Measurements from ENCODE around the gene VPS41. TPM values are rescaled to one million over a fixed set of nuclear protein-coding genes. Genes with fewer than 3 reads are reported as not detected.

The VPS41 gene
- total RNA-seq, 6 experiments from 2014 or later, result 21.6 to 43.5 (median 26.8) TPM

DNA sequence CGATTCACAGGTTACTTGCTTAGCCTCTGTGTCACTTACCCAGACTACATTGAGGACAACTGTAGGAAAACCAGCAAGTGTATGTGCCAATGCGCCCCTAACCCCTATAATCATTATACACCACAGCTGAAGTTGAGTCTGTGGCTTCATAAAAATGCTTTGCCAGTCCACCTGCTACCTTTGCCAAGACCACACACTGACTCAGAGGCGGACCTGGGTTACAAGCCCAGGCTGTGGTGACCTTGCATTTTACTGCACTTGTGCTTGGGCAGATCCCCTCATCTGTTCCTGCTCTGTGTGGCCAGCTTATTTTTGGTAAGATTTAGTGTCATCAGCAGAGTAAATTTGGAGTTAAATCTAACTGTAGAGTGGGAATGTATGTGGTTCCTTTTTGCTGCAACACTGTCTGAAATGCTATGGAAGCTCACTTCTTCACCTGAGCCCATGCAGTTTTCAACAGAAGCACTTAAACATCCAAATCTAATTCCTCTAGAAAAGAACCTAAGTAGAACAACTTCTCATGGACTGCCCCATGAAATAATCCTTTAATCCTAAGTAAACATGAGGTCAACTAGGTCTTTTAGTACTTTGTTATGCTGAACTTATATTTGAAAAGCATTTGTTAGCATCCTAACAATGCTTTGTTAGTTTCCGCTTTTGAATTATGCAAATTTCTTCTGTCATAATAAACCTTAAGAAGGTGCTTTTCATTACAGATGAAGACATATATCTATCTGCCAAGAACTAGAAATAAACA lies 181.6 kb downstream of the VPS41 start:
- DNase-seq, result no peak
- 89% methylated on average over 2 of the region's 4 CpGs for WGBS (ENCODE audit: insufficient coverage, low coverage, low lambda C conversion rate, missing lambda C conversion rate)
- H3K27ac ChIP-seq, result no peak overlapping the region
- no peaks in the 10 kb centered on the region for H3K27me3 ChIP-seq
- H3K4me1 ChIP-seq, result no peaks in the 10 kb centered on the region
- ATAC-seq, result no peak
- H3K36me3 ChIP-seq, result peaks cover 0 to 4% (median 4%) of the 10 kb centered on the region in 4 donors
- no peaks in the 10 kb centered on the region for H3K9me3 ChIP-seq
- intact Hi-C loops (cut with DNase I), result no loop called here
- TF ChIP-seq, protein P1, sequence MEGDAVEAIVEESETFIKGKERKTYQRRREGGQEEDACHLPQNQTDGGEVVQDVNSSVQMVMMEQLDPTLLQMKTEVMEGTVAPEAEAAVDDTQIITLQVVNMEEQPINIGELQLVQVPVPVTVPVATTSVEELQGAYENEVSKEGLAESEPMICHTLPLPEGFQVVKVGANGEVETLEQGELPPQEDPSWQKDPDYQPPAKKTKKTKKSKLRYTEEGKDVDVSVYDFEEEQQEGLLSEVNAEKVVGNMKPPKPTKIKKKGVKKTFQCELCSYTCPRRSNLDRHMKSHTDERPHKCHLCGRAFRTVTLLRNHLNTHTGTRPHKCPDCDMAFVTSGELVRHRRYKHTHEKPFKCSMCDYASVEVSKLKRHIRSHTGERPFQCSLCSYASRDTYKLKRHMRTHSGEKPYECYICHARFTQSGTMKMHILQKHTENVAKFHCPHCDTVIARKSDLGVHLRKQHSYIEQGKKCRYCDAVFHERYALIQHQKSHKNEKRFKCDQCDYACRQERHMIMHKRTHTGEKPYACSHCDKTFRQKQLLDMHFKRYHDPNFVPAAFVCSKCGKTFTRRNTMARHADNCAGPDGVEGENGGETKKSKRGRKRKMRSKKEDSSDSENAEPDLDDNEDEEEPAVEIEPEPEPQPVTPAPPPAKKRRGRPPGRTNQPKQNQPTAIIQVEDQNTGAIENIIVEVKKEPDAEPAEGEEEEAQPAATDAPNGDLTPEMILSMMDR (IDR thresholded peaks at IDR 0.05), result no peak
- no peak for TF ChIP-seq POLR2A (IDR thresholded peaks at IDR 0.05)
- H3K4me3 ChIP-seq, result no peak overlapping the region

DNA sequence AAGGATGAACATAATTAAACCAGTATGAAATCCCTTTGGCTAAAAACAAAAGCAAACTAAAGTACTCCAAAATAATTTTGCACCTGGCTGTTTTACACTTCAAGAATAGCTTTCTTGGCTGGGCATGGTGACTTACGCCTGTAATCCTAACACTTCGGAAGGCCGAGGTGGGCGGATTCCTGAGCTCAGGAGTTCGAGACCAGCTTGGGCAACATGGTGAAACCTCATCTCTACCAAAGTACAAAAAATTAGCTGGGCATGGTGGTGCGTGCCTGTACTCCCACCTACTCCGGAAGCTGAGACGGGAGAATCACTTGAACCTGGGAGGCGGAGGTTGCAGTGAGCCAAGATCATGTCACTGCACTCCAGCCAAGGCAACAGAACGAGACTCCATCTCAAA lies 185.7 kb downstream of the VPS41 start:
- Histone ChIP-seq H3K4me3 (no peak overlapping the region), H3K36me3 (peaks cover 0 to 4% (median 4%) of the 10 kb centered on the region in 4 donors), H3K4me1 (no peaks in the 10 kb centered on the region), H3K27ac (no peak overlapping the region), H3K9me3 (no peaks in the 10 kb centered on the region), H3K27me3 (no peaks in the 10 kb centered on the region)
- intact Hi-C loops (cut with DNase I), result no loop called here
- no peak for TF ChIP-seq POLR2A (IDR thresholded peaks at IDR 0.05)
- TF ChIP-seq, protein P1 (IDR thresholded peaks at IDR 0.05), result no peak
- DNase-seq (no peak), ATAC-seq (no peak)
- 100% methylated on average over 7 of the region's 10 CpGs for WGBS (ENCODE audit: insufficient coverage, low coverage, low lambda C conversion rate, missing lambda C conversion rate)

DNA sequence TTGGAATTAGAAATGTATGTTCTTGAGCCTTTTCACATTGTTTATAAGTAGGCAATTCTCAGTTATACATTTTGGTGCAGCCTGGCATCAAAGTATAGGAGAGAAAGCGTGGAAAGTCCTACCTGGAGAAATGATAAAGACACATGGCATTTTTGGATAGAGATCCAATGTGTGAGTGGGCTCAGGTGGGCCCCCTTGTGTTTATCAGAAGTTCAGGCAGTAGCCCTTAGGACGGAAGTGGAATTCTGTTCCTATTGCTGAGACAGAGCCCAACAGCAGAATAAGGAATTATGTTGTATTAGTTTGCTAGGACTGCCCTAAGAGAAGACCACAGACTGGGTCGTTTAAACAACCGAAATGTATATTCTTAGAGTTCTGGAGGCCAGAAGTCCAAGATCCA lies 192.6 kb downstream of the VPS41 start:
- H3K9me3 ChIP-seq, result no peaks in the 10 kb centered on the region
- H3K4me3 ChIP-seq, result no peak overlapping the region
- ATAC-seq (no peak), DNase-seq (no peak)
- H3K36me3 ChIP-seq, result no peaks in the 10 kb centered on the region
- TF ChIP-seq, protein P1 (IDR thresholded peaks at IDR 0.05), result no peak
- TF ChIP-seq POLR2A (IDR thresholded peaks at IDR 0.05), result no peak
- no peaks in the 10 kb centered on the region for H3K27me3 ChIP-seq
- intact Hi-C loops (cut with DNase I), result no loop called here
- no peak overlapping the region for H3K27ac ChIP-seq
- H3K4me1 ChIP-seq, result no peaks in the 10 kb centered on the region
- WGBS (ENCODE audit: insufficient coverage, low coverage, low lambda C conversion rate, missing lambda C conversion rate), result 86% methylated on average over 4 of the region's 4 CpGs

DNA sequence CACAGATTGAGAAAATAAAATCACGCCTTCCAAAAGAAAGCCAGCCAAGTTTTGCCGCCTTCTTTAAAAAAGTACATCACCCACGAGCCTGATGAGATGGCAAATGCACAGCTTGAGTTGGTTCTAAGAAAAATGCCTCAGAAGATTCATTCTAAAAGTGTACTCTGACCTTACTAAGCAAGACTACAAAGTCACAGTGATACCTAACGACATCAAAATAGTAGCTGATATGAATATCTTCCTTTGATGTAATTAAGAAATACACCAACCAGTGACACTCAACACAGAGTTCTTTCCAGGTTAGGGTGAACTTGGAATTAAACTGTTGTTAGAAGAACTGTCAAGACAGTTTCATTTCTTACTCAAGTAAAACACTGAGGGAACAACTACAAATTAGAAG lies 199.9 kb downstream of the VPS41 start:
- DNase-seq (no peak), ATAC-seq (no peak)
- intact Hi-C loops (cut with DNase I), result no loop called here
- H3K27me3 ChIP-seq, result no peaks in the 10 kb centered on the region
- WGBS (ENCODE audit: insufficient coverage, low coverage, low lambda C conversion rate, missing lambda C conversion rate), result 60% methylated on average over 4 of the region's 4 CpGs
- H3K4me1 ChIP-seq, result peaks cover 0 to 6% (median 0%) of the 10 kb centered on the region in 4 donors
- H3K9me3 ChIP-seq, result no peaks in the 10 kb centered on the region
- no peak overlapping the region for H3K4me3 ChIP-seq
- H3K36me3 ChIP-seq, result no peaks in the 10 kb centered on the region
- no peak for TF ChIP-seq POLR2A (IDR thresholded peaks at IDR 0.05)
- no peak overlapping the region for H3K27ac ChIP-seq

DNA sequence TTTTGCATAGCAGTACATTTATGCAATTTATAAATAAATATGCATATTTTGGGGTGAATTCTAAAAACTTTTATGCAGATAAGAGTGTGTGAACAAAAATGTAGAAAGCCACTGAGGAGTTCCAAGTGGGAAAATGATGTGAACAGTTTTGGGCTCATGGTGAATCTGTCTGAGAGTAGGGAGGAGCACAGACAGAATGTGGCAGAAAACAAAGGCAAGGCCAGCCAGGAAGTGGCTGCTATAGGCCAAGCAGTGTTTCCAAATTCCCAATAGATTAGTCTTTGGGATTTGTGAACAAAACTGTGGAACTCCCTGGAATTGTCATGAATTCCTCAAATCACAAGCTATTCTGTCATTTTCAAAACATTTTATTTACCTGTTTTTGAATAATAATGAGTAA lies 204.2 kb downstream of the VPS41 start:
- ATAC-seq (peak in 2 of 4 donors; percentile 10 to 24), DNase-seq (no peak)
- H3K4me3 ChIP-seq, result no peak overlapping the region
- peaks cover 0 to 15% (median 0%) of the 10 kb centered on the region in 4 donors for H3K4me1 ChIP-seq
- intact Hi-C loops (cut with DNase I), result no loop called here
- H3K36me3 ChIP-seq, result no peaks in the 10 kb centered on the region
- TF ChIP-seq, protein P1 (IDR thresholded peaks at IDR 0.05), result no peak
- TF ChIP-seq POLR2A (IDR thresholded peaks at IDR 0.05), result no peak
- no peaks in the 10 kb centered on the region for H3K27me3 ChIP-seq
- H3K9me3 ChIP-seq, result no peaks in the 10 kb centered on the region
- H3K27ac ChIP-seq, result peak overlapping the region in 1 of 3 donors; percentile 89
